ENCODE measurements around the gene SARS1. TPM values are rescaled to one million over a fixed set of nuclear protein-coding genes. Genes with fewer than 3 reads are reported as not detected.
A peak's percentile ranks its signal among the peaks of the same experiment; 100 is the strongest.

SARS1 gene
- total and polyA plus RNA-seq, 4 donors, result 57.5 to 132 (median 92.8) TPM

DNA sequence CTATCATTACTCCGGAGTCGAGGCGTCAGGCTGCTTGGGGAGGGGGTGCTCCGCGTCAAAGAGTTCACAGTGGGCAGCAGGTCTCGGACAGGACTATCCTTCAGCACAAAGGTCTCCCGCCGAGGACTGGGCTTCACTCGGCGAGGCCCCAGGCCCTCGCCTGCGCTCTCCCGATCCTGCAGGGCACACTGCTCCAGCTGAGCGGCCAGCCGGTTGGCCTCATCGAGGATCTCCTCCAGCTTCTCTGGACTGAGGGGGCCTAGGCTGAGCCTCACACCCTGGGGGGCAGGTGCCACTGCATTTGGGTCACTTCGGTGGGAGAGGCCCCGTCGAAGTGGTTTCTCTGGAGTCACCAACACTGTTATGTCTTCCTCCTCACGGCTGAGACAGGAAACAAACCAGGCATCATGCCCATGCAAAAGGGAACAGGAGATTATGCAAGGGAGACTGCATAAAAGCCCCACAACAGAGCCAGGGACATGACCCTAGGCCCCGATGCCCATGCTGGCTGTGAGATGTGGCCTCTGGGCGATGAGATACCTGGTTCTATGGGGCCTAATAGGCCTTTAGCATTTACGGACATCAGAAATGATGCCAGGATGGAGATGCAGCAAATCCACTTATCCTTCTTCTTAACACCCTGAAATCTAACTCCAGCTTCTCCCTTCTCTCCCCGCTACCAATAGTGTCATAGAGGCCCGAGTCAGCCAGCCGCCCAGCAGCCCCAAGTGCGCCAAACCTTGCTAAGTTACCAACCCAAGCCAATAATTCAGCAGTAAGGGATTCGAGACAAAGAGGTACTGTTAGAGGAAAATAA is 68.2 kb downstream of the SARS1 start:
- TF ChIP-seq MAX (IDR thresholded peaks at IDR 0.05), result no peak
- TF ChIP-seq RAD21 (IDR thresholded peaks at IDR 0.05), result no peak
- TF ChIP-seq, protein P1, sequence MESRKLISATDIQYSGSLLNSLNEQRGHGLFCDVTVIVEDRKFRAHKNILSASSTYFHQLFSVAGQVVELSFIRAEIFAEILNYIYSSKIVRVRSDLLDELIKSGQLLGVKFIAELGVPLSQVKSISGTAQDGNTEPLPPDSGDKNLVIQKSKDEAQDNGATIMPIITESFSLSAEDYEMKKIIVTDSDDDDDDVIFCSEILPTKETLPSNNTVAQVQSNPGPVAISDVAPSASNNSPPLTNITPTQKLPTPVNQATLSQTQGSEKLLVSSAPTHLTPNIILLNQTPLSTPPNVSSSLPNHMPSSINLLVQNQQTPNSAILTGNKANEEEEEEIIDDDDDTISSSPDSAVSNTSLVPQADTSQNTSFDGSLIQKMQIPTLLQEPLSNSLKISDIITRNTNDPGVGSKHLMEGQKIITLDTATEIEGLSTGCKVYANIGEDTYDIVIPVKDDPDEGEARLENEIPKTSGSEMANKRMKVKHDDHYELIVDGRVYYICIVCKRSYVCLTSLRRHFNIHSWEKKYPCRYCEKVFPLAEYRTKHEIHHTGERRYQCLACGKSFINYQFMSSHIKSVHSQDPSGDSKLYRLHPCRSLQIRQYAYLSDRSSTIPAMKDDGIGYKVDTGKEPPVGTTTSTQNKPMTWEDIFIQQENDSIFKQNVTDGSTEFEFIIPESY (IDR thresholded peaks at IDR 0.05), result no peak
- no peak for TF ChIP-seq HNF4G (IDR thresholded peaks at IDR 0.05)
- TF ChIP-seq ATF3 (IDR thresholded peaks at IDR 0.05), result no peak
- TF ChIP-seq TAF1 (conservative IDR thresholded peaks at IDR 0.05), result no peak

GRCh38 chr1:109282497-109282951 is 68.8 kb downstream of the SARS1 start:
- Histone ChIP-seq H3K36me3 (ENCODE audit: control insufficient read depth in 4 of 4, insufficient read depth in 3 of 4, low read depth in 1 of 4, low read length in 3 of 4) (no peaks in the 10 kb centered on the region), H3K9me3 (ENCODE audit: control insufficient read depth in 4 of 4, low read length in 3 of 4) (no peaks in the 10 kb centered on the region), H3K4me1 (ENCODE audit: control insufficient read depth in 4 of 4, insufficient read depth in 4 of 4, low read length in 3 of 4) (peaks cover 0 to 27% (median 17%) of the 10 kb centered on the region in 4 donors), H3K4me3 (ENCODE audit: low read depth in 1 of 3, low read length in 3 of 3) (peak overlapping the region; percentile 65 to 82 (median 65)), H3K27me3 (ENCODE audit: control insufficient read depth in 4 of 4, insufficient read depth in 4 of 4, low read length in 3 of 4) (no peaks in the 10 kb centered on the region), H3K27ac (ENCODE audit: low read depth in 1 of 2, low read length in 2 of 2) (peak overlapping the region; percentile 67 to 88), H3K9ac (ENCODE audit: low read depth in 1 of 2, low read length in 2 of 2) (no peak overlapping the region)
- WGBS, result 15% methylated on average over 10 of the region's 10 CpGs
- no peak for TF ChIP-seq GABPA (IDR thresholded peaks at IDR 0.05 in 1 of 2, conservative IDR thresholded peaks at IDR 0.05 in 1 of 2)
- no peak for TF ChIP-seq SP1 (IDR thresholded peaks at IDR 0.05)
- TF ChIP-seq, protein P2, sequence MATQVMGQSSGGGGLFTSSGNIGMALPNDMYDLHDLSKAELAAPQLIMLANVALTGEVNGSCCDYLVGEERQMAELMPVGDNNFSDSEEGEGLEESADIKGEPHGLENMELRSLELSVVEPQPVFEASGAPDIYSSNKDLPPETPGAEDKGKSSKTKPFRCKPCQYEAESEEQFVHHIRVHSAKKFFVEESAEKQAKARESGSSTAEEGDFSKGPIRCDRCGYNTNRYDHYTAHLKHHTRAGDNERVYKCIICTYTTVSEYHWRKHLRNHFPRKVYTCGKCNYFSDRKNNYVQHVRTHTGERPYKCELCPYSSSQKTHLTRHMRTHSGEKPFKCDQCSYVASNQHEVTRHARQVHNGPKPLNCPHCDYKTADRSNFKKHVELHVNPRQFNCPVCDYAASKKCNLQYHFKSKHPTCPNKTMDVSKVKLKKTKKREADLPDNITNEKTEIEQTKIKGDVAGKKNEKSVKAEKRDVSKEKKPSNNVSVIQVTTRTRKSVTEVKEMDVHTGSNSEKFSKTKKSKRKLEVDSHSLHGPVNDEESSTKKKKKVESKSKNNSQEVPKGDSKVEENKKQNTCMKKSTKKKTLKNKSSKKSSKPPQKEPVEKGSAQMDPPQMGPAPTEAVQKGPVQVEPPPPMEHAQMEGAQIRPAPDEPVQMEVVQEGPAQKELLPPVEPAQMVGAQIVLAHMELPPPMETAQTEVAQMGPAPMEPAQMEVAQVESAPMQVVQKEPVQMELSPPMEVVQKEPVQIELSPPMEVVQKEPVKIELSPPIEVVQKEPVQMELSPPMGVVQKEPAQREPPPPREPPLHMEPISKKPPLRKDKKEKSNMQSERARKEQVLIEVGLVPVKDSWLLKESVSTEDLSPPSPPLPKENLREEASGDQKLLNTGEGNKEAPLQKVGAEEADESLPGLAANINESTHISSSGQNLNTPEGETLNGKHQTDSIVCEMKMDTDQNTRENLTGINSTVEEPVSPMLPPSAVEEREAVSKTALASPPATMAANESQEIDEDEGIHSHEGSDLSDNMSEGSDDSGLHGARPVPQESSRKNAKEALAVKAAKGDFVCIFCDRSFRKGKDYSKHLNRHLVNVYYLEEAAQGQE (IDR thresholded peaks at IDR 0.05), result no peak
- TF ChIP-seq TAF1 (conservative IDR thresholded peaks at IDR 0.05), result no peak
- TF ChIP-seq HNF4A (conservative IDR thresholded peaks at IDR 0.05), result no peak
- TF ChIP-seq RAD21 (IDR thresholded peaks at IDR 0.05), result no peak
- TF ChIP-seq, protein P3, sequence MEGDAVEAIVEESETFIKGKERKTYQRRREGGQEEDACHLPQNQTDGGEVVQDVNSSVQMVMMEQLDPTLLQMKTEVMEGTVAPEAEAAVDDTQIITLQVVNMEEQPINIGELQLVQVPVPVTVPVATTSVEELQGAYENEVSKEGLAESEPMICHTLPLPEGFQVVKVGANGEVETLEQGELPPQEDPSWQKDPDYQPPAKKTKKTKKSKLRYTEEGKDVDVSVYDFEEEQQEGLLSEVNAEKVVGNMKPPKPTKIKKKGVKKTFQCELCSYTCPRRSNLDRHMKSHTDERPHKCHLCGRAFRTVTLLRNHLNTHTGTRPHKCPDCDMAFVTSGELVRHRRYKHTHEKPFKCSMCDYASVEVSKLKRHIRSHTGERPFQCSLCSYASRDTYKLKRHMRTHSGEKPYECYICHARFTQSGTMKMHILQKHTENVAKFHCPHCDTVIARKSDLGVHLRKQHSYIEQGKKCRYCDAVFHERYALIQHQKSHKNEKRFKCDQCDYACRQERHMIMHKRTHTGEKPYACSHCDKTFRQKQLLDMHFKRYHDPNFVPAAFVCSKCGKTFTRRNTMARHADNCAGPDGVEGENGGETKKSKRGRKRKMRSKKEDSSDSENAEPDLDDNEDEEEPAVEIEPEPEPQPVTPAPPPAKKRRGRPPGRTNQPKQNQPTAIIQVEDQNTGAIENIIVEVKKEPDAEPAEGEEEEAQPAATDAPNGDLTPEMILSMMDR (IDR thresholded peaks at IDR 0.05; ENCODE audit: low read depth, low read length, missing input control), result no peak
- TF ChIP-seq RXRA (IDR thresholded peaks at IDR 0.05), result no peak
- TF ChIP-seq FOXA1 (IDR thresholded peaks at IDR 0.05), result no peak
- no peak for TF ChIP-seq ATF3 (IDR thresholded peaks at IDR 0.05)
- TF ChIP-seq, protein P1 (IDR thresholded peaks at IDR 0.05), result no peak
- no peak for TF ChIP-seq YY1 (IDR thresholded peaks at IDR 0.05)
- DNase-seq (ENCODE audit: low spot score), result no peak

More for the DNA sequence above, 68.2 kb downstream of the SARS1 start:
- WGBS, result 78% methylated on average over 28 of the region's 28 CpGs
- no peak overlapping the region for H3K9ac ChIP-seq (ENCODE audit: low read depth in 1 of 2, low read length in 2 of 2)
- no peaks in the 10 kb centered on the region for H3K9me3 ChIP-seq (ENCODE audit: control insufficient read depth in 4 of 4, low read length in 3 of 4)
- H3K36me3 ChIP-seq (ENCODE audit: control insufficient read depth in 4 of 4, insufficient read depth in 3 of 4, low read depth in 1 of 4, low read length in 3 of 4), result no peaks in the 10 kb centered on the region
- no peak for DNase-seq (ENCODE audit: low spot score)
- no peak overlapping the region for H3K4me3 ChIP-seq (ENCODE audit: low read depth in 1 of 3, low read length in 3 of 3)
- peaks cover 3 to 33% (median 23%) of the 10 kb centered on the region in 4 donors for H3K4me1 ChIP-seq (ENCODE audit: control insufficient read depth in 4 of 4, insufficient read depth in 4 of 4, low read length in 3 of 4)
- no peak overlapping the region for H3K27ac ChIP-seq (ENCODE audit: low read depth in 1 of 2, low read length in 2 of 2)
- no peaks in the 10 kb centered on the region for H3K27me3 ChIP-seq (ENCODE audit: control insufficient read depth in 4 of 4, insufficient read depth in 4 of 4, low read length in 3 of 4)
